SK-N-MC (cell line): ENCODE data around the gene BTBD16.

Experiments used
- EZH2 ChIP-seq: fragments of 200-600 bp; sonication (generic); IDR thresholded peaks from one replicate; pipeline ENCODE4 v1.6.1; 2017; ENCODE audit warnings: antibody characterized with exemption
- POLR2AphosphoS5 ChIP-seq: IDR thresholded peaks from 2 replicates; pipeline ENCODE4 v1.6.1; 2012; ENCODE audit warnings: mild to moderate bottlenecking, low read depth, low read length, borderline replicate concordance

- TF ChIP-seq EZH2, result no peak
- no peak for TF ChIP-seq POLR2AphosphoS5
Observed at GRCh38 chr10:122234416-122234815, 36.7 kb upstream of the BTBD16 start.
